ENCODE measurements around the gene UBA5.

DNA sequence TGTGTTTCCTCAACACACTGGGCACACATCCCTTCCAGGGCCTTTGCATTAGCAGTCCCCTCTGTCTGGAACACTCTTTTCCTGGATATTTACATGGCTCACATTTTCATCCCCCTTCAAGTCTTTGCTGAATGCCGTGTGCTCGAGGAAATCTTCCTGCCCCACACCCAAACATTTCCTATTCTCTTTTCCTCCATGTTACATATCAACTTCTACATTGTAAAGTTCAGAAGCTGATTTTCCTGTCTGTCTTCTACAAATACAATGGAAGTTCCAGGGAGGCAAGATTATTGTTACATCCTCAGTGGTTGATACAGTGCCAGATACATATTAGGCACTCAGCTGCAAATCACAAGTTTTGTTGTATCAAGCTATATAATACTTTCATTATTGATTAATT, 4.7 kb upstream of the UBA5 start:
- no peak for TF ChIP-seq CTCF (IDR thresholded peaks at IDR 0.05)
- no peak for TF ChIP-seq EZH2 (IDR thresholded peaks at IDR 0.05)
